GM21515 (cell line): ENCODE data around the gene KEAP1.

Experiments used
- ATAC-seq: cut with Tn5 transposase; IDR thresholded peaks from one replicate; pipeline ENCODE4 v1.9.1; 2021; ENCODE audit not compliant: unreplicated experiment

The KEAP1 gene

DNA sequence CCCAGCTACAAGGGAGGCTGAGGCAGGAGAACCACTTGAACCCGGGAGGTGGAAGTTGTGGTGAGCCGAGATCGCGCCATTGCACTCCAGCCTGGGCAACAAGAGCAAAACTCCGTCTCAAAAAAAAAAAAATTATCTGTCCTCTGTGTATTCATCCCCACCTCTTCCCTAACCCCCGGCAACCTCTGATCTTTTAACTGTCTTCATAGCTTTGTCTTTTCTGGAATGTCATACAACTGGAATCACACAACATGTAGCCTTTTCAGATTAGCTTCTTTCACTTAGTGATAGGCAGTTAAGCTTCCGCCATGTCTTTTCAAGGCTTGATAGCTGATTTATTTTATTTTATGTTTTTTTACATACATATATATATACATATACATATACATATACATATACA lies 22.5 kb upstream of the KEAP1 start:
- no peak for ATAC-seq

DNA sequence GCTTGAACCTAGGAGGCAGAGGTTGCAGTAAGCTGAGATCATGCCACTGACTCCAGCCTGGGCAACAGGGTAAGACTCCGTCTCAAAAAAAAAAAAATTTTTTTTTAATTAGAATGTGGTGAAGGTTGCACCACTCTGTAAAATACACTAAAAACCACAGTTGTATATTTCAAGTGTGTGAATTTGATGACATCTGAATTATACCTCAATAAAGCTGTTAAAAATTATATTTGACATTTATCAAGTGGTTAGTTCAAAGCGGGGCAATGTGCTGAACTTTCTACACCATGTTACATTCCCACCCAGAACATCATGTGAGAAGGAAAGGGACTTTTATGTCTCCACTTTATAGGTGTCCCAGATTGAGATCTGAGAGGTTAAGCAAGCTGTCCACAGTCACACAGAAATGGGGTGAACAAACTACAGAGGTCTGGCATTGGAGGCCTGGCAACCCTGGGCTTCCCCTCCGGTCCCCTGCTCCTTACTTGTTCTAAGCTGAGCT lies 20.0 kb upstream of the KEAP1 start:
- no peak for ATAC-seq

DNA sequence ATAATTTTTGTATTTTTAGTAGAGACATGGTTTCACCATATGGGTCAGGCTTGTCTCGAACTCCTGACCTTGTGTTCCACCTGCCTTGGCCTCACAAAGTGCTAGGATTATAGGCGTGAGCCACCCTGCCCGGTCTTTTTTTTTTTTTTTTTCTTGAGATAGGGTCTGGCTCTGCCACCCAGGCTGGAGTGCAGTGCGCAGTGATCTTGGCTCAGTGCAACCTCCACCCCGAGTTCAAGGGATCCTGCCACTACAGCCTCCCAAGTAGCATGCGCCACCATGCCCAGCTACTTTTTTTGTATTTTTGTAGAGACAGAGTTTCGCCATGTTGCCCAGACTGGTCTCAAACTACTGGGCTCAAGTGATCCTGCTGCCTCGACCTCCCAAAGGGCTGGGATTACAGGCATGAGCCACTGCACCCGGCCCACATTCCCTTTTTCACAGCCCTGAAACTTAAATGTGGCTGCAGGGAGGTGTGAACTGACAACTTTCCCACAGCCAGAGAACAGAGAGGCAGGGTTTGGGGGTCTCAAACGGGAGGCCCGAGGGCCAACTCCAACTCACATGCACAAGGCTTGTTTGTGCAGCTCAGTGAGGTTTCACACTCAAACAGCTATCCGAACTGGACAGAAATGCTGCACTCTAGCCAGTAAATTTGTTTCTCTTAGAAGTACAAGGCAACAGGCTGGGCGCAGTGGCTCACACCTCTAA lies 18.5 kb upstream of the KEAP1 start:
- ATAC-seq, result no peak

- no peak for ATAC-seq
These were observed 17.6 kb upstream of the KEAP1 start for GRCh38 chr19:10520652-10521318.

- ATAC-seq, result no peak
These were observed 16.3 kb upstream of the KEAP1 start for GRCh38 chr19:10519421-10519820.

GRCh38 chr19:10518444-10519361 lies 15.5 kb upstream of the KEAP1 start:
- ATAC-seq, result no peak

DNA sequence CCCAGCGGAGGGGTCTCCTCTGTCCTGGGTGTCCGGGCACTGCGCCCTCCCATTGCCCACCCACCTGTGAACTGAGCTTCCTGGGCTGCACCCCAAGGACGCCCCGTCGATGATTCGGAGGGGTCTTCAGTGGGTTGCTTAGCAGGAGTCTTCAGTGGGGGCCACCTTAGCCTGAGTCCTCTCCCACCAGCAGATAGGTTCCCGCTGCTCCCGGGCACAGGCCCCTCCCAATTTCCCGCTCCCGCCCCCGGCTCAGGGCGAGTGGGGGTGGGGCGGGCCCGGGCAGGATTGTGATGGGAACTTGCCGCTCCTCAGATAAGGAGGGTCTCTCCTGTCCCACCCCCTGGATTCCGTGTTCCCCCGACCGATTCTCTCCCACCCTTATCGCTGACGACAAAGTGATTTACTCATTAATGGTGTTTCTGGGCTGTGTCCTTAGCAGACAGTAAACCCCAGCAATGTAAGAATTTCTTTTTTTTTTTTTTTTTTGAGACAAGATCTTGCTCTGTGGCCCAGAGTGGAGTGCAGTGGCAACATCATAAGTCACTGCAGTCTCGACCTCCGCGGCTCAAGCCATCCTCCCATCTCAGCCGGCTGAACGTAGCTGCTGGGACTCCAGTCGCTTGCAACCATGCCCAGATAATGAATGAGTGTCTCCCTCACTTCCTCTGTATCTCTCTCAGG lies 14.7 kb upstream of the KEAP1 start:
- ATAC-seq, result no peak

- no peak for ATAC-seq
These were observed 14.2 kb upstream of the KEAP1 start, which contains the start of gene S1PR5 for GRCh38 chr19:10517361-10517759. S1PR5 (minus strand) TSS chr19:10517447; CDS start chr19:10515011, 2,436 bp downstream.

- ATAC-seq, result no peak
These were observed 13.6 kb upstream of the KEAP1 start for GRCh38 chr19:10516671-10517286.

DNA sequence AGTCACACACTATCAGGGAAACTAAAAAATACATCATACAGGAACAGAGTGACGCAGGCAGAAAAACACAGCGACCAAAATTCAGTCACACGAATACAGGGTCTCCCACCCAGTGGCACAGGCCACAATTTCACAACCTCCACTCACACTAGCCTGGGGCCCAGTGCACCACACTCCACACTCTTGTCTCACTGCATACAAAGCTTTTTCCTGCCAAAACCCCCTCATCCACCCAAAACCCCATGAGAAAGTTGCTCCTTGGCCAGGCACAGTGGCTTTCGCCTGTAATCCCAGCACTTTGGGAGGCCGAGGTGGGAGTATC lies 12.9 kb upstream of the KEAP1 start:
- ATAC-seq, result no peak

DNA sequence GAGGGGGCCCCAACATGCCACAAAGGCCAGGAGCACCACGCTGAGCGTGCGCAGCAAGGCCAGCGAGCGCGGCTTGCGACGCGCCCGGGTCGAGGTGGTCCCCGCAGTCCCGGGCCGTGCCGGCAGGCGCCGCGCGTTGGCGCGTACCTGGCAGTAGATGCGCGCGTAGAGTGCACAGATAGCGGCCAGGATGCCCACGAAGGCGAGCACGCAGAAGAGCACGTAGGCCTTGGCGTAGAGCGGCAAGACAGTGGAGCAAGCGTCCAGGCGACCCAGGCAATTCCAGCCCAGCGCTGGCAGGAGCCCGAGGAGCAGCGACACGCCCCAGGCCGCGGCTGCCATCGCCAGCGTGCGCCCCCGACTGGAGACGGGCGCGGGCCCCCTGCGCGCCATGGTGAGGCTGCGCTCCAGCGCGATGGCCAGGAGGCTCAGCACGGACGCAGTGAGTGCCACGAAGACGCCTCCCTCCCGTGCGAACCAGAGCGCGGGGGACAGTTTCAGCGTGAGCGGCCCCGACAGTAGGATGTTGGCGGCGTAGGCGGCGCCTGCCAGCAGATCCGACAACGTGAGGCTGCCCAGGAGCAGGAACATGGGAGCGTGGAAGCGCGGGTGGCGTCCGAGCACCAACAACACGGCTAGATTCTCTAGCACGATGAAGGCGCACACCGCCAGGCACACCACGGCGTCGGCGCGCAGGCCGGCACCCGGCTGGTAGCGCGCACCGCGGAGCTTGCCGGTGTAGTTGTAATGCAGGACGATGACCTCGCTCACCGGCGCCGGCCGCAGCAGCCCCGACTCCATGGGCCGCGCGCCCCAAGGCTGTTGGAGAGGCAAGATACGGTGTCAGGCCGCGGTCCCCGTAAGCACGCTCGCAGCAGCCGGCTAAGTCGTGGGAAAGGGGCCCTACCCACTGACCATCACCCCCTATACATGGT lies 11.3 kb upstream of the KEAP1 start:
- no peak for ATAC-seq

DNA sequence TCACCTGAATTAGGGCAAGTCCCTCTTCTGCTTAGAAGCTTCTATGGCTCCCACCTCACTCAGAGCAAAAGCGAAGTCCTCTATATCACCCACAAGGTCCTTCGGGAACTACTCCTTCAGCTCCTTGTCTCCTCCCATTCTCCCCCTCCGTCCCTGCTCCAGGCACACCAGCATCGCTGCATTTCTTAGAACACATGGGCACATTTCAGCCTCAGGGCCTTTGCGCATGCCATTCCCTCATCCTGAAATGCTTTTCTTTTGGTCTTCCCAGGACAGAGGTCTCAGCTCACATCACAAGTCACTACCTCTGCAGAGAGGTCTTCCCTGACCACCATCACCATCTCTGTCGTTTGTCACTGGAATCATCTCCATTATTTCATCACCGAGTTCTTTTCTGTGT lies 10.1 kb upstream of the KEAP1 start:
- no peak for ATAC-seq

- ATAC-seq, result no peak
These were observed 7.2 kb upstream of the KEAP1 start for GRCh38 chr19:10510301-10510802.

- no peak for ATAC-seq
These were observed 5.6 kb upstream of the KEAP1 start for GRCh38 chr19:10508707-10509106.

DNA sequence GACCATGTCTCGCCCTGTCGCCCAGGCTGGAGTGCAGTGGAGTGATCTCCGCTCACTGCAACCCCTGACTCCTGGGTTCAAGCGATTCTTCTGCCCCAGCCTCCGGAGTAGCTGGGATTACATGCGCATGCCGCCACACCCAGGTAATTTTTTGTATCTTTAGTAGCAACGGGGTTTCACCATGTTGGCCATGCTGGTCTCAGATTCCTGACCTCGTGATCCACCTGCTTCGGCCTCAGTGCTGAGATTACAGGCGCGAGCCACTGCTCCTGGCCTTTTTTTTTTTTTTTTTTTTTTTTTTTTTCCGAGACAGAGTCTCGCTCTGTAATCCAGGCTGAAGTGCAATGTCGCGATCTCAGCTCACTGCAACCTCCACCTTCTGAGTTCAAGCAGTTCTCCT lies 4.9 kb upstream of the KEAP1 start:
- ATAC-seq, result no peak

DNA sequence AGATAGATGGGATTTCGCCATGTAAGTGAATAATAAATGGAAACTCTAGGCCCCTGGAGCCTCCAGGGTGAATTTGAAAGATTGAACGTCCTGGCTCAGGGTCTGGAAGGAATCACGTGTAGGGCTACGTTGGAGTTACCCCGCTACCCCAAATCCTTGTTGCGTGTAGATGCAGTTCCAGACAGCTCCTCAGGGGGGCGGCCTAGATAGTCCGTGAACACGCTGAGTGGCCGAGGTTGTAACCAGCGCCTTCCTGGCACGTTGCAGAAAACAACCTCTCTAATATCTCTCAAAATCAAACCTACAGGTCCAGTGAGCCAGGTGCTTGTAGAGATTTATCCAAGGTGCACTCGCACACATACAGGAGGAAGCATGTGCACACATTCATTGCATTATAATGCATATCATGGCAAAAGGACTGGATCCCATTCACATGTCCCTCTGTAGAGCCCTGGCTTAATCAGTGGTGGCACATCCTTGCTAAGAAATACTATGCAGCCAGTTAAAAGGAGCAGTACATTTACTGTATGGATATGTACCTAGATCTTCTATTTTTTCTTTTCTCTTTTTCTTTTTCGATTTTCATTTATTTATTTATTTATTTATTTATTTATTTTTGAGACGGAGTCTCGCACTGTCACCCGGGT lies 2.5 kb upstream of the KEAP1 start:
- ATAC-seq, result no peak

GRCh38 chr19:10502524-10503001 lies 593 bp downstream of the KEAP1 start:
- ATAC-seq, result peak; percentile 78

DNA sequence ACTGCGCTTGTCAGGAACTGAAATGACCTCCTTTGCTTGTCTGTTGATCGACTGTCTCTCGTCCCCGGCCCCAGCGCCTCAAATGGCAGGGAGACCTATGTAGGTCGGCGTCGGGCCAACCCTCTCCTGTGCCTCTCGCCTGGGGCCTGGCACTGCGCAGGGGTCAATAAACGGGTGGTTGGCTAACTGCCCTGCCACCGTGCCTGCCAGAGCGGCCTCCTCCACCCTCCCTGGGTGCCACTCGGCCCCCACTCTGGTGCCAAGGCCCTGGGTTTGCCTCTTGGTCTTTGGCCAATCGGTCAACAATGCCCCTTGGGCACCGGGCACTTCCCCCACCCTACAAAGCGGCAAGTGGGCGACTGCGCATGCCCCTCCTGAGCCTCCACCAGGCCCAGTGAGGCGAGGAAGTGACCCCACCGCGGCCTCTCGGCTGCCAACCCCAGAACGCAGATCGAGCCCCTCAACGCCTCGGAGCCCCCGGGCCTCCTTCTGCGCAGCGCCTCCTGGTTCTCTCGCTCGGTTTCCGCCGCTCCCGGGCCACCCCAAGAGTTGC lies 1.1 kb downstream of the KEAP1 start:
- ATAC-seq, result peak; percentile 31
